NCI-H69 (cell line): ENCODE results near the gene ENC1.

Experiments
- DNase-seq: peaks from one replicate; lab custom pipeline; 2025; lab: John Stamatoyannopoulos, UW

The ENC1 gene

GRCh38 chr5:74631081-74631953, 9.2 kb downstream of the ENC1 start:
- DNase-seq = no peak

DNA sequence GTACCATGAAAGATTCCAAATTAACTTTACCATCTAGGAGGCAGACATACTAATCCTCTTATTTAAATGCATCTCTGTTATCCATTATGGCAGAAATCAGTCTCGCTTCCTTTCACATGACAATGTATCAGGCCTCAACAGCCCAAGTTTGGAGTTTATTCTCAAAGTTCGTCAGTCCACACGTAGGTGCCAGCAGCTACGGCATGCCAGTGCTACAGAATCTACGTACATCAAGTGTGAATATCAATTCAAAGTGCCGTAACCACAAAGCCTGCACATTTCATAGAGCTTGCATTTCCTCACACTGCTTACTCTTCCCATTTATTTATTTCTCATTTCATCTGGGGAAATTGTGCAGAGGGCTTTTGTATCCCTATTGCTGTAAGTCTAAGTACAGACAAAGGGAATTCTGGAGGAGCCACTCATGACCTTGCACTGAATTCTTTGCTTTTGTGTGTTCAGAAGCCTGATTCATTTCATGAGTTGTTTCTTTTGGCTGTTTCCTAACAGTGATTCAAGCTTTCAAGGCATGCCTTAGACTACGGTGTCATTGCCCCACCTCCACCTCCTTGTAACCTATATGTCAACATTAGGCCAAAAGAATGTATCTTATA, 10.0 kb downstream of the ENC1 start:
- DNase-seq = no peak

DNA sequence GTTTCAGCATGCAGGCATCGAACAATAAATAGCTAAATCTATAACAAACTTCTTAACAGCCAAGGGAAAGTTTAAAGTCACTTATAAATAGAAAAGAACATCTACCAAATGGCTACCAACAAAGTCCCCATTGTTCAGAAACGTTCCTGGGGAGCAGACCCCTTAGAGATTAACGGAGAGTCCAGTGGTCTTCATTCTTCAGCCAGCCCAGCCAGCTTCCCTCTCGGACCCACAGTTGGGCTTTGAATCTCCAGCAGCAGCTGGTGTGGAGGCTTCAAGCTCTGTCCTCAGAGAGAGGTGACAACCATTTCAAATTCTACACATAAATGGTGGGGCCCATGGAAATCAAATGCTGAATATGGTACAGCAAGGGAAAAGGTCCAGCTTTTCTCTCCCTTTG, 11.2 kb downstream of the ENC1 start:
- no peak for DNase-seq

DNA sequence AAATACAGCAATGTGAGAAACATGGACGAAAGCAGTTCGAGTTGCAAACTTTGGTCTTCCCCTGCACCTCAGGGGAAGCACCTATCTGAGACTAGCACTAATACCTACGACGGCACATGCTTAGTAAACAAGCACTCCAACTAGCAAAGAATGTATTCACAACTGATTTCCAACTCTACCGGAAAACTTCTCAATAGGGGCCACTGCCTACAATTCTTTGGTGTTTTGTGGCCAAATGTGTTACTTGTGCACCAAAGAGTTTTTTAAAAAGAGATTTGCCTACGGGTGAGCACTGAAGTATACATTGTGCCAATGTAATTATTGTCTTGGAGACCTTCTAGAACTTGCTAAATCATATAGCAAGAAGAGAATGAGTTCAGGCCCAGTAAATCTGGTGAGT, 12.2 kb downstream of the ENC1 start:
- DNase-seq = no peak

DNA sequence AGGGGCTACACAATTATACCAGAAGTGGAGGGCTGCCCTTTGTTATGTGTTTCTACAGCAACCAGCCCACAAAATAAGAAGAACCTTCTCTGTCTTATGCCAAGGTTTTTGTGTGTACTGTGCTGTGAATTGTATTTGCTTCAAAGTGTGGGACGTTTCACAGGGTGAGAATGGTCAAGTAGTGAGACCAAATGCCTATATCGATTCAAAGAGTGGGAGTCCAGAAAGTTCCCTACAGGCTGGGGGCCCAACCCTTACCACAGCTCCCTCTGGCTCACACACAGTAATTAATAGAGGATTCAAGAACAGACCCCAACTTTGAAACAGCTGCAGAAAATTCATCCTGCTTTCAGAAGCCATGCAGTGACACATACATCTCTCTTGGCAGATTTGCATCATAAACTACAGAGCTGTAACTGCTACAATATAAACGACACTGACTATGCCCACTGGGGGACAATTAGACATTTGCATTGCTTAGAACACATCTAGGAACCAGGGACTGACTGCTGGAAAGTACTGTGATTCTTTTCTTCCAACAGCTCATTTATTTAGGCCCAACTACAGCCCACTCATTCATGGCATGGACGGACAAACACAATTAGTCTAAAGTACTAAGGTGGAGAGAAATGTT, 12.8 kb downstream of the ENC1 start:
- no peak for DNase-seq

DNA sequence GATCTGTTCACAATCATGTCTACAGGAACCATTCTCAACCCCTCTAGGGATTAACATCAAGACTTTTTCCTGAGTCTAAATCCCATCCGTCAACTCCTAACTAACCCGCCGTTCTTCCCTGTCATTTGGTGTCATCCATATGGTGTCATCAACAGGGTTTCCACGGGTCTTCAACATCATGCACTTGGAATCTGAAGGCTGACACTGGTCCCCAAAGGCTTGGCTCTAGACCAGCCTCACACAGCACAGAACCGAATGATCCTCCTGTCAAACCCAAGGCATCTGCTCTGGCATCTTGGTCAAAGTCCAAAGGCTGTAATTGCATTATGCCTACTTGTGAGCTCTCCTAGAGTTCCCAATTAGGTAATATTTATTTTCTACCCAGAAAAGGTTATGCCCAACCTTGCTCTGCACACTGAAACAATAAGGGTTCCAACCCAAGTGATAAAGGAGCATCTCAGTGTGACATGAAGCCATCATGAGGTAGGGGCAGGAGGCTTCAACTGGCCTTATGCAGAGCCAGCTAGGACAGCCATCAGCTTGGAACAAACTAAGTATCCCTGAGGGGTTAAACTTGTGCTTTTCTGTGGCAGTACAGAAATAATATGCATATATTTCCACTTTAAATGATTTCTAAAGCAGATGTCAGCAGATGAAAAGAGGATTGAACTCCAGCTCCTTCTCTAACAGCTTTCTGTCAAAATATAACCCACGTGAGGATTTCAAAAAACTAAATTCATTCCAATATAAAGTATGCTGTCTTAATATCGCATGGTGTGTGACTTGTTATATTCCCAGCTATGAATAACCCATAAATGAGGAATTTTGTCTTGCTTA, 13.9 kb downstream of the ENC1 start:
- DNase-seq = peak; percentile 63

DNA sequence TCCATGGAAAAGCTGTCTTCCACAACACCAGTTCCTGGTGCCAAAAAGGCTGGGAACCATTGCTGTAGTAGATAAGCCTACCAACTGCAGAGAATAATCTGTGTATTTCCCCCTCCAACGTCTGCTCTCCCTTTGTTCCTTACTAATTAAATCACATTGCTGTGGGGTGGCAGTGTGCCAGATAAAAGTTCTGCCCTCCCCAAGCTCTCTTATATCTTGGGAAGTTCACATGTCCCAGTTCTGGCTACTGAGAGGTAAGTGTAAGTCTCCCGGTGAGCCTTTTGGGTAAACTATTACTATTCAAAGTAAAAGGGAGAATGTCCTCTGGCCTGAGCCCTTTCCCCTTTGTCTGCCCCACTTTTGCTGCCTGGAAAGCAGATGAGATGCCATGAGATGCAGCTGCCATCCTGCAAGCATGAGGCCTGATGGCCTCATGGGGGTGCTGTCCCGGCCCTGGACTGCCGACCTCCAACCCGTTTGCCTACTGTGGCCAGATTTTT, 14.7 kb downstream of the ENC1 start:
- DNase-seq = peak; percentile 88

DNA sequence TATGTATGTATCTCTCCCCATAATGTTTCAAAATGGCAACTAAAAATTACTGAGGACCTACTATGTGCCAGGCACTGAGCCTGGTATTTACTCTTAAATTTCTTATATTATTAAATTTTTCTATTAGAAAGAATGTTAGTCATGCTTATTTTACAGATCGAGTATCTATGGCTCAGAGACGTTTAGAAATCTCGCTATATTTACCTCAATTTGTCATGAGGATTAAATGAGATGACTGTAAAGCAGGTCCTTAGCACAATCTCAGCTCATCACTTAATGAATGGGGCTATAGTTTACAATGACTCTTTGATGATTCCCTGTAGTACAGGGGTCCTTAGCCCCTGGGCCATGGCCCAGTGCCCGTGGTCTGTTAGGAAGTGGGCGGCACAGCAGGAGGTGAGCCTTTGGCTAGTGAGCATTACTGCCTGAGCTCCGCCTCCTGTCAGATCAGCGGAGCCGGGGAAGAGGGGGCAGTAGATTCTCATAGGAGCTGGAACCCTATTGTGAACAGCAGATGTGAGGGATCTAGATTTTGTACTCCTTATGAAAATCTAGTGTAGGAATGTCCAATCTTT, 15.5 kb downstream of the ENC1 start:
- peak; percentile 76 for DNase-seq

GRCh38 chr5:74624501-74624900, 16.0 kb downstream of the ENC1 start:
- DNase-seq = peak; percentile 33

DNA sequence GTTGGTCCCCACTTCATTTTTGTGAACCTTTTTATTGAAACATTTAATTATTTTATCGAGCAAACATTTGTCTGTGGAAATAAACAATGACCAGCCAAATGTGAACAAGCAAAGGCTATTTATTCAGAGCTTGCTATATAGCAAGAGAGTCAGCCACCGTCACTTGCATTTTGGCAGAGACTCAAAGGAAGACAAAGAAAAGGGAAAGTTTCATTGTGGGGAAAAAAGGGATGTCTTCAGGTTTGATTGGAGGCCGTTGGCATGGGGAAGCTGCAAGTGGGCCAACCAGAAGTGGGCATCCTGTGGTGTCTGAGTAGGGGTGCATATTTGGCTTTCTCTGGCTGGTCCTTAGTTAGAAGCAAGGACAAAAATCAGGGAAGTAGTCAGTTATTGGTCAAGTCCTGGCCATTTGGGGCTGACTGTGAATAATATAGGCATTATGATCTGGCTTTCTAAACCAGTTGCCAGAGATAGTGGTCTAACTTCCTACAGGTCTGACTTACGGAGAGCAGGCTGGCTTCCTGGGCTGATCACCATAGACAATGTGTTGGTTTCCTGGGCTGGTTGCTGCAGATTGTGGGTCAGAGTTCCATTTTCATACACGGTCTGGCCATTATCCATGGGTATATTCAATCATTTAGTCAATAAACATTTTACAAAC, 16.6 kb downstream of the ENC1 start:
- DNase-seq = peak; percentile 88

DNA sequence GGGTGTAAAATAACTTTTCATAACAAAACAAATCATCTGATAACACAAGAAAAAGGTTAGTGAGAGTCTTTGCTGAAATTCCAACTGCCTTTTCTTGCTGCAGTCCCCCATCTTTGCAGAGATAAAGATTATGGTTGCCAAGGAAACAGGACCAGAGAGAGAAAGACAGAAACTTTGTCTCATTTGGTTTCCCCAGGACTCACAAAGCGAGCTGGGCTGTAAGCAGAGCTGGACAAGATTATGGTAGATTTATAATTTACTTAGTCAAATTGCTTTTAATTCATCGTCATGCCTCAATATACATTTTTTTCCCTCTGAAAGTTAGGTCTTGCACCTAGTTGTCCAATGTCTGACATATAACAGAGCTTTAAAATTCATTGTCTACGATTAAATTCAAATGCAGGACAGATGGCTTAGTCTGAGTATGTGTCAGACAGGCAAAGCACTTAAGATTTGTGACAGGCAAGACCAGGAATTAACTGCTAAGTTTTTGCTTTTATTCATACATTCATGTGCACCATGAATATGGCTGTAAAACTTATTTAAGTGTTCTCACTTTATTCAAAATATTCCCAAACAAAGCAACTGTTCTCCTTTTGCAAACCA, 17.4 kb downstream of the ENC1 start:
- peak; percentile 68 for DNase-seq

DNA sequence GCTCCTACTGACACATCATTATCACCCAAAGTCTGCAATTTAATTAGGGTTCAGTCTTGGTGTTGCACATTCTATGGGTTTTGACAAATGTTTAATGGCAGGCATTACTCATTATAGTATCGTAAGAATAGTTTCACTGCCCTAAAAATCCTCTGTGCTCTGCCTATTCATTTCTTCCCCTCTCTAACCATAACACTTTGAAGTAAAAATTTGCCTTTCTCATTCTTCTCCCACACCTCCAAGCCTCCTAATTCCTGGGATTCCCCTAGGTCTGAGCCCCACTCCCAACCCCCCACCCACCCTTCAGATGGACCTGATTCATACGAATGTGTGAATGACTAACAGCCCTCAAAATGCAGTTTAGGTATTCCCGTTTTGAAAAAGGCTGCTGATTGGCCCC, 18.4 kb downstream of the ENC1 start:
- no peak for DNase-seq

GRCh38 chr5:74621492-74621891, 19.0 kb downstream of the ENC1 start:
- no peak for DNase-seq

DNA sequence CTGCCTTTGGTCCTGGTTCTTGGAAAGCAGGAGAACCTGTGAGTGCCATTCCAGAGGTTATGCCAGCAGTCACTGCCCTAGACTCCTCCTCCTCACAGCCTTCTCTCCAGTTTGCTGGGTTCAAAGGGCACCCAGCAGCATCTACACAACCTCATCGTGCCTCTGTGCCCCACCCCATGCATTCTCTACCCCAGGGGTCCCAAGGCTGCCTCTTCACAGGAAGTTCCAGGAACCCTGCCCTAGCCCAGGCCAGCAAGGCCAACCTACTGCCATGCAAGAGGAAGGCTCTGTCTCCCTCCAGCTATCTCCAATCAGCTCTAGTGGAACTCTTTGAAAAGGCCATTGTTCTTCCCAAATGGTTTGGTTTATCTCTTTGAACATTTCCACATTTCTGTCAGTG, 21.2 kb downstream of the ENC1 start:
- no peak for DNase-seq

DNA sequence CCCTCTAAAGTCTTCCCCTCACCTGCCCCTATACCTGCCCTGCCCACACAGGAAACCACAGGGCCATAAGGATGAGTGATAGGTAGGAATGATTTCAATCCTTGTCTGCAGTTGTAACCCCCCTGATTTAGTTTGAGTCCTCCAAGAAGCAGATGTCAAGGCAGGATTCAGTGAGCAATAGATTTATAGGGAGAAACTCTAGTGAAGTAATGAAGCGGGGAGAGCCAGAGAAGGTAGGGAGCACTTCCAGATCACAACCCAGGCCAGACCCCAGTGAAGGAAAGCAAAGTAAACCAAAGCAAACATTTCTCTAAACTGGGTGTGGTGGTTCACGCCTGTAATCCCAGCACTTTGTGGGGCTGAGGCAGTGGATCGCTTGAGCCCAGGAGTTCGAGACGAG, 22.4 kb downstream of the ENC1 start:
- no peak for DNase-seq

- DNase-seq = no peak
Measured at GRCh38 chr5:74617202-74617601, 23.3 kb downstream of the ENC1 start.

GRCh38 chr5:74616236-74617146, 24.0 kb downstream of the ENC1 start:
- DNase-seq = no peak

GRCh38 chr5:74613283-74613682, 27.2 kb downstream of the ENC1 start:
- no peak for DNase-seq

GRCh38 chr5:74612045-74612444, 28.5 kb downstream of the ENC1 start:
- no peak for DNase-seq
